ENCODE measurements around the gene ZNF652.

ZNF652 gene

GRCh38 chr17:49353607-49354006 lies 8.4 kb downstream of the ZNF652 start:
- Histone ChIP-seq H3K27me3 (replicated peaks; ENCODE audit: control insufficient read depth, insufficient read depth, low read length) (no peaks in the 10 kb centered on the region), H3K4me1 (ENCODE audit: control insufficient read depth, insufficient read depth, low read length) (peaks cover 15% of the 10 kb centered on the region), H3K4me3 (ENCODE audit: low read length) (no peak overlapping the region), H3K36me3 (ENCODE audit: control insufficient read depth, insufficient read depth, low read length, severe bottlenecking) (no peaks in the 10 kb centered on the region), H3K9ac (ENCODE audit: low read length) (no peak overlapping the region), H3K9me3 (ENCODE audit: control insufficient read depth, low read length) (no peaks in the 10 kb centered on the region)
- DNase-seq (ENCODE audit: low read depth), result peak; percentile 49

GRCh38 chr17:49352587-49353154 lies 9.4 kb downstream of the ZNF652 start:
- no peak overlapping the region for H3K9ac ChIP-seq (ENCODE audit: low read length)
- H3K4me3 ChIP-seq (ENCODE audit: low read length), result no peak overlapping the region
- H3K9me3 ChIP-seq (ENCODE audit: control insufficient read depth, low read length), result no peaks in the 10 kb centered on the region
- no peak for DNase-seq (ENCODE audit: low read depth)
- H3K27me3 ChIP-seq (replicated peaks; ENCODE audit: control insufficient read depth, insufficient read depth, low read length), result no peaks in the 10 kb centered on the region
- H3K4me1 ChIP-seq (ENCODE audit: control insufficient read depth, insufficient read depth, low read length), result peaks cover 8% of the 10 kb centered on the region
- H3K36me3 ChIP-seq (ENCODE audit: control insufficient read depth, insufficient read depth, low read length, severe bottlenecking), result no peaks in the 10 kb centered on the region

GRCh38 chr17:49351572-49352140 lies 10.4 kb downstream of the ZNF652 start:
- Histone ChIP-seq H3K9ac (ENCODE audit: low read length) (no peak overlapping the region), H3K36me3 (ENCODE audit: control insufficient read depth, insufficient read depth, low read length, severe bottlenecking) (no peaks in the 10 kb centered on the region), H3K9me3 (ENCODE audit: control insufficient read depth, low read length) (no peaks in the 10 kb centered on the region), H3K27me3 (replicated peaks; ENCODE audit: control insufficient read depth, insufficient read depth, low read length) (no peaks in the 10 kb centered on the region), H3K4me3 (ENCODE audit: low read length) (no peak overlapping the region), H3K4me1 (ENCODE audit: control insufficient read depth, insufficient read depth, low read length) (peaks cover 12% of the 10 kb centered on the region)
- DNase-seq (ENCODE audit: low read depth), result no peak

GRCh38 chr17:49349541-49349940 lies 12.5 kb downstream of the ZNF652 start:
- Histone ChIP-seq H3K4me1 (ENCODE audit: control insufficient read depth, insufficient read depth, low read length) (peaks cover 17% of the 10 kb centered on the region), H3K9me3 (ENCODE audit: control insufficient read depth, low read length) (no peaks in the 10 kb centered on the region), H3K4me3 (ENCODE audit: low read length) (no peak overlapping the region), H3K36me3 (ENCODE audit: control insufficient read depth, insufficient read depth, low read length, severe bottlenecking) (no peaks in the 10 kb centered on the region), H3K9ac (ENCODE audit: low read length) (no peak overlapping the region), H3K27me3 (replicated peaks; ENCODE audit: control insufficient read depth, insufficient read depth, low read length) (no peaks in the 10 kb centered on the region)
- DNase-seq (ENCODE audit: low read depth), result no peak

GRCh38 chr17:49344914-49345313 lies 17.1 kb downstream of the ZNF652 start:
- Histone ChIP-seq H3K9me3 (ENCODE audit: control insufficient read depth, low read length) (no peaks in the 10 kb centered on the region), H3K9ac (ENCODE audit: low read length) (no peak overlapping the region), H3K27me3 (replicated peaks; ENCODE audit: control insufficient read depth, insufficient read depth, low read length) (no peaks in the 10 kb centered on the region), H3K4me1 (ENCODE audit: control insufficient read depth, insufficient read depth, low read length) (peaks cover 24% of the 10 kb centered on the region), H3K36me3 (ENCODE audit: control insufficient read depth, insufficient read depth, low read length, severe bottlenecking) (no peaks in the 10 kb centered on the region), H3K4me3 (ENCODE audit: low read length) (no peak overlapping the region)
- no peak for DNase-seq (ENCODE audit: low read depth)

GRCh38 chr17:49343273-49343672 lies 18.8 kb downstream of the ZNF652 start:
- DNase-seq (ENCODE audit: low read depth), result peak; percentile 50
- Histone ChIP-seq H3K9me3 (ENCODE audit: control insufficient read depth, low read length) (no peaks in the 10 kb centered on the region), H3K4me3 (ENCODE audit: low read length) (no peak overlapping the region), H3K36me3 (ENCODE audit: control insufficient read depth, insufficient read depth, low read length, severe bottlenecking) (no peaks in the 10 kb centered on the region), H3K27me3 (replicated peaks; ENCODE audit: control insufficient read depth, insufficient read depth, low read length) (no peaks in the 10 kb centered on the region), H3K9ac (ENCODE audit: low read length) (no peak overlapping the region), H3K4me1 (ENCODE audit: control insufficient read depth, insufficient read depth, low read length) (peaks cover 24% of the 10 kb centered on the region)

- no peaks in the 10 kb centered on the region for H3K9me3 ChIP-seq (ENCODE audit: control insufficient read depth, low read length)
- peak overlapping the region; percentile 73 for H3K4me3 ChIP-seq (ENCODE audit: low read length)
- H3K36me3 ChIP-seq (ENCODE audit: control insufficient read depth, insufficient read depth, low read length, severe bottlenecking), result no peaks in the 10 kb centered on the region
- peak overlapping the region; percentile 66 for H3K9ac ChIP-seq (ENCODE audit: low read length)
- peaks cover 25% of the 10 kb centered on the region for H3K4me1 ChIP-seq (ENCODE audit: control insufficient read depth, insufficient read depth, low read length)
- no peaks in the 10 kb centered on the region for H3K27me3 ChIP-seq (replicated peaks; ENCODE audit: control insufficient read depth, insufficient read depth, low read length)
- no peak for DNase-seq (ENCODE audit: low read depth)
Observed at GRCh38 chr17:49342575-49342936, 19.5 kb downstream of the ZNF652 start.

GRCh38 chr17:49341356-49341755 lies 20.7 kb downstream of the ZNF652 start:
- Histone ChIP-seq H3K9me3 (ENCODE audit: control insufficient read depth, low read length) (no peaks in the 10 kb centered on the region), H3K27me3 (replicated peaks; ENCODE audit: control insufficient read depth, insufficient read depth, low read length) (no peaks in the 10 kb centered on the region), H3K9ac (ENCODE audit: low read length) (no peak overlapping the region), H3K4me1 (ENCODE audit: control insufficient read depth, insufficient read depth, low read length) (peaks cover 23% of the 10 kb centered on the region), H3K36me3 (ENCODE audit: control insufficient read depth, insufficient read depth, low read length, severe bottlenecking) (no peaks in the 10 kb centered on the region), H3K4me3 (ENCODE audit: low read length) (peak overlapping the region; percentile 73)
- no peak for DNase-seq (ENCODE audit: low read depth)

GRCh38 chr17:49339354-49339753 lies 22.7 kb downstream of the ZNF652 start:
- DNase-seq (ENCODE audit: low read depth), result no peak
- H3K9ac ChIP-seq (ENCODE audit: low read length), result no peak overlapping the region

GRCh38 chr17:49338883-49339282 lies 23.2 kb downstream of the ZNF652 start:
- no peak overlapping the region for H3K9ac ChIP-seq (ENCODE audit: low read length)
- peaks cover 20% of the 10 kb centered on the region for H3K4me1 ChIP-seq (ENCODE audit: control insufficient read depth, insufficient read depth, low read length)
- no peaks in the 10 kb centered on the region for H3K27me3 ChIP-seq (replicated peaks; ENCODE audit: control insufficient read depth, insufficient read depth, low read length)
- H3K4me3 ChIP-seq (ENCODE audit: low read length), result no peak overlapping the region
- no peak for DNase-seq (ENCODE audit: low read depth)
- H3K9me3 ChIP-seq (ENCODE audit: control insufficient read depth, low read length), result no peaks in the 10 kb centered on the region
- no peaks in the 10 kb centered on the region for H3K36me3 ChIP-seq (ENCODE audit: control insufficient read depth, insufficient read depth, low read length, severe bottlenecking)

More at GRCh38 chr17:49339354-49339753, 22.7 kb downstream of the ZNF652 start:
- Histone ChIP-seq H3K4me3 (ENCODE audit: low read length) (no peak overlapping the region), H3K4me1 (ENCODE audit: control insufficient read depth, insufficient read depth, low read length) (peaks cover 18% of the 10 kb centered on the region), H3K9me3 (ENCODE audit: control insufficient read depth, low read length) (no peaks in the 10 kb centered on the region), H3K36me3 (ENCODE audit: control insufficient read depth, insufficient read depth, low read length, severe bottlenecking) (no peaks in the 10 kb centered on the region), H3K27me3 (replicated peaks; ENCODE audit: control insufficient read depth, insufficient read depth, low read length) (no peaks in the 10 kb centered on the region)

- DNase-seq (ENCODE audit: low read depth), result no peak
- Histone ChIP-seq H3K27me3 (replicated peaks; ENCODE audit: control insufficient read depth, insufficient read depth, low read length) (no peaks in the 10 kb centered on the region), H3K4me3 (ENCODE audit: low read length) (no peak overlapping the region), H3K9me3 (ENCODE audit: control insufficient read depth, low read length) (no peaks in the 10 kb centered on the region), H3K9ac (ENCODE audit: low read length) (no peak overlapping the region), H3K4me1 (ENCODE audit: control insufficient read depth, insufficient read depth, low read length) (peaks cover 17% of the 10 kb centered on the region), H3K36me3 (ENCODE audit: control insufficient read depth, insufficient read depth, low read length, severe bottlenecking) (no peaks in the 10 kb centered on the region)
Observed at GRCh38 chr17:49337884-49338283, 24.2 kb downstream of the ZNF652 start.

All from adipocyte (in vitro differentiated cells).